Measurements from ENCODE around the gene SACS.

SACS gene

DNA sequence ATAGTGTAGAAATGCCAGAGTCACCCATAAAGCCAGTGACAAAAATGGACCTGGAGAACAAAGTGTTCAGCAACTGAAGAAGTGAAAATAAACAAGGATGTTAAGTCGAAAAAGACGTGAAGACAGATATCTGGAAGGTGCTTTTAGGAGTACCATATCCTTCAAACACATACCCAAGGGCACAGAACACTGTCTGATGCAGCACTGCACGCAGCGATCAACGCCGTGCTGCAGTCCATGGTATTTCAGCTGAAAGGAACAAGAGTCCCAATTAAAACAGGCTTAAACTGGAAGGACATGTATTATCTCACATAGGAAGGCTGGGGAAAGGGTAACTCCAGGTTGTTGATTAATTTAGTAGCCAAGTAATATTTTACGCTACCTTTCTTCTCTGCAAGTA lies 144.5 kb downstream of the SACS start:
- no peak for DNase-seq

DNA sequence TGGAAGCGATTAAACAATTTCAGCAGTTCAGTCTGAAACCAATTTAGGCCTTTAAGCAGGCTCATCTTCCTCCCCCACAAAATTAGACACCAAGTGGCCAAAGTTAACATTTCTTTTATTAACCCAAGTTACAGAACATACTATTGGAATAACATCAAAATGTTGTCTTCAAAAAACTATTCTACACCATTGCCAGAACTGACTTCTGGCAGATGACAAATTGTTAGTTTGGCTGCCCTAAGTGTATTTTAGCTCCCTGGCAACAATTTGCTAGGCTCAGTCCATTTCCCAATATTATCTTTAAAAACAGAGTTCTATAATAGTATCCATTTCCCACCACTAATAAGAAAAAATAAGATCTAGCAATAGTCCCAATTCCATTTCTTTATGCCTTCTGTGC lies 144.9 kb downstream of the SACS start:
- DNase-seq: no peak

DNA sequence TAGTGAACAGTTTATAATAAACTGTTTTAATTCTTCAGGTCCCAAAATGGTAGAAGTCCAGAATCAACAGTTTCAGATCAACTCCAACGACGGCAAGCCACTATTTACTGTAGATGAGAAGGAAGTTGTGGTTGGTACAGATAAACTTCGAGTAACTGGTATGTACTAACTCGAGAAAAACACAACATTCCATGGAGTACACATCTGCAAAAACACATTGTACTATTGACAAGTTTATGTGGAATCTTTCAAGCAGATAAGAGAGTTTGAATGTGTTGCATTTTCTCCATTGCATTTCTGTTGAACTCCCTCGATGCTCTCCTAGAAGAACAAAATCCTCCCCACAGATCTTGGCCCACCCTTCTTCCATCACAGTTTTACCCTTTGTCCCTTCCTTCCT lies 154.2 kb downstream of the SACS start:
- no peak for DNase-seq

All from right kidney (tissue), 1 donor.